ENCODE measurements around the gene ZNF24. TPM values are rescaled to one million over a fixed set of nuclear protein-coding genes. Genes with fewer than 3 reads are reported as not detected.

ZNF24 gene
- total RNA-seq, 1 experiment from 2014 or later, result 54.7 TPM

DNA sequence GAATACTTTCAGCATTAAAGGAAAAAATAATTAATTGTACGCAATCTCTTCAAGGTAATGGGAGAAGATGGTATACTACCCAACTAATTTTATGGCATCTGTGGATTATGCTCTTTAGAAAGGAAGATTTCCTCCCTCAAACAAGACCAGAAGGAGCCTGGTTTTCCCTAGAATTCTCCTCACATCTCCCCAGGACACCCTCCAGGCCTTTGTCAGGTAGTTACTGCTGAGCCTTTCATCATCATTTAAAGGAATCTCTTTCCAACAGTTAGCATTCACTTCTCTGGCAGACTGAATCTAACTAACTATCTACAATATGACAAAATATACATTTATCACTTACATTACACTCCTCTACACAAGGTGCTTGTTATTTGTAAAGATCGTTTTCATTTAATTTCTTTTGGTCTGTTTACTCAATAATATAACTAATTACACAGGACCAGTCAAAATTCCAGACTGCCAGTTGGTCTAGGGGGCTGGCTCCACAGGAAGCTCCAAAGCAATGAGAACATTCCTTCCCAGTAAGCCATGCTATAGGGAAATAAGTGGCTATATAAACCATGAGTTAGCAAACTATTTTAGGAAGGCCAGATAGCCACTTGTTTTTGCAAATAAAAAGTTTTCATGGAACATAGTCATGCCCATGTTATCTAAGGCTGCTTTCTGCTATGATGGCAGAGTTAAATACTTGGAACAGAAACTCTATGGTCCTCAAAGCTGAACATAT is 19.1 kb downstream of the ZNF24 start:
- ATAC-seq (no peak), DNase-seq (ENCODE audit: low read depth, low spot score) (no peak)
- intact Hi-C loops (cut with micrococcal nuclease), result no loop called here
- ChIA-PET POLR2A (no interaction called here), RAD21 (ENCODE audit: low non-redundant PET in 1 of 2, low total read pairs in 2 of 2, uncharacterized antibody in 2 of 2, unreplicated experiment in 2 of 2) (no interaction called here), CTCF (no interaction called here)
- H3K27ac ChIP-seq (ENCODE audit: low read depth, low read length), result no peak overlapping the region
- H3K9me2 ChIP-seq (ENCODE audit: insufficient read depth), result no peaks in the 10 kb centered on the region; the same call in 1 of the 2 replicates
- H3K79me2 ChIP-seq (ENCODE audit: insufficient read depth, low read length), result no peaks in the 10 kb centered on the region
- H2AFZ ChIP-seq (ENCODE audit: low read depth, low read length, poor library complexity, severe bottlenecking), result no peak overlapping the region
- BruUV-seq (replicated peaks), result no TSS peak
- H3K9me3 ChIP-seq (ENCODE audit: control insufficient read depth in 1 of 2, insufficient read depth in 1 of 2, low read depth in 1 of 2, low read length in 2 of 2), result no peaks in the 10 kb centered on the region
- no peaks in the 10 kb centered on the region for H4K20me1 ChIP-seq (ENCODE audit: insufficient read depth)
- no peak for TF ChIP-seq CEBPB (IDR thresholded peaks at IDR 0.05; ENCODE audit: low read depth)
- no peak for TF ChIP-seq SIN3A (IDR thresholded peaks at IDR 0.05; ENCODE audit: low read depth)
- TF ChIP-seq, protein P1, sequence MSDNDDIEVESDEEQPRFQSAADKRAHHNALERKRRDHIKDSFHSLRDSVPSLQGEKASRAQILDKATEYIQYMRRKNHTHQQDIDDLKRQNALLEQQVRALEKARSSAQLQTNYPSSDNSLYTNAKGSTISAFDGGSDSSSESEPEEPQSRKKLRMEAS (IDR thresholded peaks at IDR 0.05), result no peak
- TF ChIP-seq JUND (IDR thresholded peaks at IDR 0.05), result no peak
- no peak for TF ChIP-seq RAD21 (IDR thresholded peaks at IDR 0.05; ENCODE audit: low read depth)
- H3K9ac ChIP-seq (ENCODE audit: low read length), result no peak overlapping the region
- no peaks in the 10 kb centered on the region for H3K27me3 ChIP-seq (ENCODE audit: insufficient read depth, low read length)
- no peak overlapping the region for H3K4me2 ChIP-seq (ENCODE audit: low read length)
- no peaks in the 10 kb centered on the region for H3K4me1 ChIP-seq (ENCODE audit: control insufficient read depth in 1 of 2, insufficient read depth in 2 of 2, low read length in 2 of 2)
- no peak overlapping the region for H3K4me3 ChIP-seq (replicated peaks in 1 of 2; ENCODE audit: low read depth in 1 of 2, low read length in 2 of 2)
- no peaks in the 10 kb centered on the region for H3K36me3 ChIP-seq (ENCODE audit: control insufficient read depth in 1 of 2, insufficient read depth in 2 of 2, low read length in 2 of 2)

DNA sequence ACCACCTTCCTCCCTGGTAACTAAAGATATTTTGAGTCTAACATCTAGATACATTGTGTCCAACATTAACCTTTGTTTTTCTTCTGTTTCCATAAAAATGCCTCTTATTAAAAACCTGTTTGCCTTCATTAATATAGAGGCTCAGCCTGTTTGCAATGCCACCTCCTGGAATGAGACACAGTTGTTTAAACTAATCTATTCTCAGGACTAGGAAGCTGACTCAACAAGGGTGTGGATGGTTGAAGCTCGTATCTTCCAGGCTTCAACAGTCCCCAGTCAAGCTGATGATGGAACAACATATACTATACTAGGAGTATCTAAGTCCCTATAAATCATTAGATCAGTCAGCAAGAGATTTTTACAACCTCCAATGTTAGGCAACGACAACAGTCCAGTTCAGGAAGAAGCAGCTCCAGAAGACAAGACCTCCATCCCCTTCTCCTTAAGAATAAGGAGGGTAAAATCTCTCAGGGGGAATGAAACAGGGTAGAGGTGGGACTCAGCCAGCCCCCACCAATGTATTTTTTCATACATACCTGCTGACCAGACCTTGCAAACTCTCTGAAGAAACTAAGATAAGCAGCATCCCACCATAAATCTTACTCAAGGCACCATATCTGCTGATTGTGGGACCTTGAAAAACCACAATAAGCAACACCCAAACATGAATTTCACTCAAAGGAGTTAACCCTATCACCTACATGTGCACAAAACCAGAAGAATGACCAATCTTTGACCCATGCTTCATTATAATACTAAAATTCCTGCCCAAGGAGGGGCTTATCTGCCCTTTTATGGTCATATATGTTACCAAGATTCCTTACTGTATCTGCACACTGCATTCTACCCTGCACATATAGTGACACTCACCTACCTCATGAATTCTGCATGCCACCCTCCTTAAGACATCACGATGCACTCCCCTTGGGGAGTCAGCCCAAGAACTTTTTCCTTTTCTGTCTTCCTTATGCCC is 21.4 kb downstream of the ZNF24 start:
- H3K4me3 ChIP-seq (replicated peaks in 1 of 2; ENCODE audit: low read depth in 1 of 2, low read length in 2 of 2), result no peak overlapping the region
- ChIA-PET POLR2A (no interaction called here), RAD21 (ENCODE audit: low non-redundant PET in 1 of 2, low total read pairs in 2 of 2, uncharacterized antibody in 2 of 2, unreplicated experiment in 2 of 2) (no interaction called here), CTCF (no interaction called here)
- intact Hi-C loops (cut with micrococcal nuclease), result no loop called here
- no peak overlapping the region for H3K27ac ChIP-seq (ENCODE audit: low read depth, low read length)
- H3K4me2 ChIP-seq (ENCODE audit: low read length), result no peak overlapping the region
- no peak for TF ChIP-seq SIN3A (IDR thresholded peaks at IDR 0.05; ENCODE audit: low read depth)
- no peak for TF ChIP-seq CBX3 (IDR thresholded peaks at IDR 0.05; ENCODE audit: low read depth)
- no peak for TF ChIP-seq EZH2 (IDR thresholded peaks at IDR 0.05)
- no peak for TF ChIP-seq SP1 (IDR thresholded peaks at IDR 0.05; ENCODE audit: low read depth)
- no peak for TF ChIP-seq EZH2phosphoT487 (IDR thresholded peaks at IDR 0.05; ENCODE audit: borderline replicate concordance)
- TF ChIP-seq YY1 (IDR thresholded peaks at IDR 0.05; ENCODE audit: extremely low read depth, insufficient replicate concordance, low read depth, low read length), result no peak
- no peak for TF ChIP-seq CEBPB (IDR thresholded peaks at IDR 0.05; ENCODE audit: low read depth)
- TF ChIP-seq, protein P2, sequence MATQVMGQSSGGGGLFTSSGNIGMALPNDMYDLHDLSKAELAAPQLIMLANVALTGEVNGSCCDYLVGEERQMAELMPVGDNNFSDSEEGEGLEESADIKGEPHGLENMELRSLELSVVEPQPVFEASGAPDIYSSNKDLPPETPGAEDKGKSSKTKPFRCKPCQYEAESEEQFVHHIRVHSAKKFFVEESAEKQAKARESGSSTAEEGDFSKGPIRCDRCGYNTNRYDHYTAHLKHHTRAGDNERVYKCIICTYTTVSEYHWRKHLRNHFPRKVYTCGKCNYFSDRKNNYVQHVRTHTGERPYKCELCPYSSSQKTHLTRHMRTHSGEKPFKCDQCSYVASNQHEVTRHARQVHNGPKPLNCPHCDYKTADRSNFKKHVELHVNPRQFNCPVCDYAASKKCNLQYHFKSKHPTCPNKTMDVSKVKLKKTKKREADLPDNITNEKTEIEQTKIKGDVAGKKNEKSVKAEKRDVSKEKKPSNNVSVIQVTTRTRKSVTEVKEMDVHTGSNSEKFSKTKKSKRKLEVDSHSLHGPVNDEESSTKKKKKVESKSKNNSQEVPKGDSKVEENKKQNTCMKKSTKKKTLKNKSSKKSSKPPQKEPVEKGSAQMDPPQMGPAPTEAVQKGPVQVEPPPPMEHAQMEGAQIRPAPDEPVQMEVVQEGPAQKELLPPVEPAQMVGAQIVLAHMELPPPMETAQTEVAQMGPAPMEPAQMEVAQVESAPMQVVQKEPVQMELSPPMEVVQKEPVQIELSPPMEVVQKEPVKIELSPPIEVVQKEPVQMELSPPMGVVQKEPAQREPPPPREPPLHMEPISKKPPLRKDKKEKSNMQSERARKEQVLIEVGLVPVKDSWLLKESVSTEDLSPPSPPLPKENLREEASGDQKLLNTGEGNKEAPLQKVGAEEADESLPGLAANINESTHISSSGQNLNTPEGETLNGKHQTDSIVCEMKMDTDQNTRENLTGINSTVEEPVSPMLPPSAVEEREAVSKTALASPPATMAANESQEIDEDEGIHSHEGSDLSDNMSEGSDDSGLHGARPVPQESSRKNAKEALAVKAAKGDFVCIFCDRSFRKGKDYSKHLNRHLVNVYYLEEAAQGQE (IDR thresholded peaks at IDR 0.05; ENCODE audit: low read depth), result no peak
- TF ChIP-seq ELF1 (IDR thresholded peaks at IDR 0.05; ENCODE audit: borderline replicate concordance, low read depth), result no peak
- TF ChIP-seq, protein P3, sequence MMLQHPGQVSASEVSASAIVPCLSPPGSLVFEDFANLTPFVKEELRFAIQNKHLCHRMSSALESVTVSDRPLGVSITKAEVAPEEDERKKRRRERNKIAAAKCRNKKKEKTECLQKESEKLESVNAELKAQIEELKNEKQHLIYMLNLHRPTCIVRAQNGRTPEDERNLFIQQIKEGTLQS (IDR thresholded peaks at IDR 0.05), result no peak
- H3K27me3 ChIP-seq (ENCODE audit: insufficient read depth, low read length), result no peaks in the 10 kb centered on the region
- ATAC-seq (no peak), DNase-seq (ENCODE audit: low read depth, low spot score) (no peak)
- H3K9me3 ChIP-seq (ENCODE audit: control insufficient read depth in 1 of 2, insufficient read depth in 1 of 2, low read depth in 1 of 2, low read length in 2 of 2), result no peaks in the 10 kb centered on the region
- H2AFZ ChIP-seq (ENCODE audit: low read depth, low read length, poor library complexity, severe bottlenecking), result no peak overlapping the region
- no peaks in the 10 kb centered on the region; the same call in 1 of the 2 replicates for H3K9me2 ChIP-seq (ENCODE audit: insufficient read depth)
- no peaks in the 10 kb centered on the region for H3K4me1 ChIP-seq (ENCODE audit: control insufficient read depth in 1 of 2, insufficient read depth in 2 of 2, low read length in 2 of 2)
- H3K9ac ChIP-seq (ENCODE audit: low read length), result no peak overlapping the region
- H3K36me3 ChIP-seq (ENCODE audit: control insufficient read depth in 1 of 2, insufficient read depth in 2 of 2, low read length in 2 of 2), result no peaks in the 10 kb centered on the region
- BruUV-seq (replicated peaks), result no TSS peak
- no peaks in the 10 kb centered on the region for H4K20me1 ChIP-seq (ENCODE audit: insufficient read depth)
- no peaks in the 10 kb centered on the region for H3K79me2 ChIP-seq (ENCODE audit: insufficient read depth, low read length)

Measured in HCT116 (cell line).